Nephron (organoid): ENCODE results near the gene KCNMB1.

Source experiments
- H3K27ac Mint-ChIP-seq, 3 experiments: 2 replicates each; pipeline ENCODE4 v1.8.0; 2020; ENCODE audit warnings: mixed read lengths in 3 of 3, mild to moderate bottlenecking in 2 of 3, moderate library complexity in 1 of 3
- H3K27me3 Mint-ChIP-seq: 2 replicates; pipeline ENCODE4 v1.8.0; 2021; ENCODE audit warnings: low read depth, mild to moderate bottlenecking, moderate library complexity, mixed read lengths
- H3K36me3 Mint-ChIP-seq: 2 replicates; pipeline ENCODE4 v1.8.0; 2020; ENCODE audit warnings: low read depth, mixed read lengths
- H3K4me1 Mint-ChIP-seq: 2 replicates; pipeline ENCODE4 v1.8.0; 2020; ENCODE audit warnings: mixed read lengths
- H3K4me3 Mint-ChIP-seq, 3 experiments: 2 replicates each; pipeline ENCODE4 v1.8.0; 2020; ENCODE audit warnings: mild to moderate bottlenecking in 3 of 3, mixed read lengths in 3 of 3, moderate library complexity in 2 of 3
- H3K9me3 Mint-ChIP-seq: 2 replicates; pipeline ENCODE4 v1.8.0; 2020; ENCODE audit warnings: mixed read lengths
- CTCF ChIP-seq, 3 experiments: fragments of 200-600 bp; sonication (generic); IDR thresholded peaks; one replicate each; pipeline ENCODE4 v1.5.0; 2021; ENCODE audit warnings: antibody characterized with exemption in 3 of 3; ENCODE audit not compliant: unreplicated experiment in 3 of 3

Gene KCNMB1

GRCh38 chr5:170345971-170346370, 43.2 kb downstream of the KCNMB1 start:
- Mint-ChIP-seq H3K27ac (no peak overlapping the region), H3K4me1 (peaks cover 18% of the 10 kb centered on the region), H3K27me3 (peaks cover 13% of the 10 kb centered on the region), H3K9me3 (peaks cover 9% of the 10 kb centered on the region), H3K36me3 (no peaks in the 10 kb centered on the region), H3K4me3 (no peak overlapping the region)
- TF ChIP-seq CTCF (IDR thresholded peaks at IDR 0.05; ENCODE audit: unreplicated experiment in 3 of 3): no peak

- Mint-ChIP-seq H3K4me1 (peaks cover 5% of the 10 kb centered on the region), H3K27ac (no peak overlapping the region), H3K36me3 (no peaks in the 10 kb centered on the region), H3K4me3 (no peak overlapping the region), H3K9me3 (peaks cover 9% of the 10 kb centered on the region), H3K27me3 (peaks cover 8% of the 10 kb centered on the region)
- TF ChIP-seq CTCF (IDR thresholded peaks at IDR 0.05; ENCODE audit: unreplicated experiment in 3 of 3): no peak
Measured at GRCh38 chr5:170343177-170343576, 46.0 kb downstream of the KCNMB1 start.

GRCh38 chr5:170342153-170342725, 46.9 kb downstream of the KCNMB1 start:
- TF ChIP-seq CTCF (IDR thresholded peaks at IDR 0.05; ENCODE audit: unreplicated experiment in 3 of 3): no peak
- Mint-ChIP-seq H3K4me3 (no peak overlapping the region), H3K27me3 (peaks cover 5% of the 10 kb centered on the region), H3K27ac (no peak overlapping the region), H3K36me3 (no peaks in the 10 kb centered on the region), H3K9me3 (peaks cover 9% of the 10 kb centered on the region), H3K4me1 (no peaks in the 10 kb centered on the region)

DNA sequence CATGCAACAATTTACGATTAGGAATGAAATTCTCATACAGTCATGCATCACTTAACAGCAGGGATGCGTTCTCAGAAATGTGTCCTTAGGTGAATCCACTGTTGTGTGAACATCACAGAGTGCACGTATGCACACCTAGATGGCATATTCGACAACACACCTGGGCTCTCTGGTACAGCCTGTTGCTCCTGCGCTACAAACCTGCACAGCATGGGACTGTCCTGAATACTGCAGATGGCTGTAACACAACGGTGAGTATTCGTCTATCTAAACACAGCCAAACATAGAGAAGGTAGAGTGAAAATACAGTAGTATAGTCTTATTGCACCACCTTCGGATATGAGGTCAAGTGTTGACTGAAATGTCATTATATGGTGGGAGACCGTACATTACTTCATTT, 47.6 kb downstream of the KCNMB1 start:
- peaks cover 5% of the 10 kb centered on the region for H3K27me3 Mint-ChIP-seq
- no peaks in the 10 kb centered on the region for H3K4me1 Mint-ChIP-seq
- TF ChIP-seq CTCF (IDR thresholded peaks at IDR 0.05; ENCODE audit: unreplicated experiment in 3 of 3): no peak
- no peaks in the 10 kb centered on the region for H3K36me3 Mint-ChIP-seq
- H3K9me3 Mint-ChIP-seq: peaks cover 9% of the 10 kb centered on the region
- H3K27ac Mint-ChIP-seq: no peak overlapping the region
- no peak overlapping the region for H3K4me3 Mint-ChIP-seq

DNA sequence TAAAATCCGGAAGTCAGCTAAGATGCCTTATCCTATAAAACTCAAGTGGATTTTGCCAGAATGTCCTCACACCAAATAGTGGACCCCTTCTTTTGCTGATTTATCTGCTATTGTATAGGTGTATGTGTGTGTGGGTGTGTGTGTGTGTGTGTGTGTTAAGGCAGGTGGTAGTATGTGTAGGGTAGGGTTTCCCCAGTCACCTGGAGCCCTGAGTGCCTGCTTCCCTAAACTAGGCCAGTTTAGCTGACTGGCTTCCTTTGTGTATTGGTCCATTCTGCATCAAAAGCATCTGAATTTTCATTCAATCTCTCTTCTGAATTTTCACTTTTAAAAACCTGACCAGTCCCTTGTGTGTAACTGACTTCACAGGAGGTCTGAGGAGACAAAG, 49.4 kb downstream of the KCNMB1 start:
- TF ChIP-seq CTCF (IDR thresholded peaks at IDR 0.05; ENCODE audit: unreplicated experiment in 3 of 3): no peak
- H3K4me1 Mint-ChIP-seq: no peaks in the 10 kb centered on the region
- no peak overlapping the region for H3K4me3 Mint-ChIP-seq
- H3K27ac Mint-ChIP-seq: peak overlapping the region in 2 of 3 experiments; percentile 9 to 14
- H3K27me3 Mint-ChIP-seq: peaks cover 8% of the 10 kb centered on the region
- H3K36me3 Mint-ChIP-seq: no peaks in the 10 kb centered on the region
- H3K9me3 Mint-ChIP-seq: peaks cover 9% of the 10 kb centered on the region
